Small intestine (tissue), 16 donors: ENCODE measurements around the gene SLITRK5. TPM values are rescaled to one million over a fixed set of nuclear protein-coding genes. Genes with fewer than 3 reads are reported as not detected.

Experiments used
- DNase-seq, 2 donors: peaks; one replicate each; pipeline versions ENCODE4 v3.0.0 to v3.0.0-alpha.2; 2013
- FAIRE-seq: peaks from 2 replicates; lab custom pipeline; 2012; peaks lifted over from hg19 to GRCh38; lab: Jason Lieb, UNC
- H3K27ac ChIP-seq, 3 donors: one replicate each; pipeline ENCODE4 v1.5.1; 2013; ENCODE audit warnings: low read length in 2 of 3, mild to moderate bottlenecking in 2 of 3, control low read depth in 1 of 3, inconsistent platforms in 1 of 3, low read depth in 1 of 3, moderate library complexity in 1 of 3
- H3K27me3 ChIP-seq, 3 donors: one replicate each; pipeline ENCODE4 v1.6.1; 2013; ENCODE audit warnings: low read length in 3 of 3, inconsistent platforms in 1 of 3; ENCODE audit not compliant: control insufficient read depth in 3 of 3, insufficient read depth in 3 of 3
- H3K36me3 ChIP-seq, 3 donors: one replicate each; pipeline ENCODE4 v1.6.1; 2013; ENCODE audit warnings: low read length in 3 of 3, inconsistent platforms in 1 of 3, low read depth in 1 of 3, mild to moderate bottlenecking in 1 of 3, moderate library complexity in 1 of 3; ENCODE audit not compliant: control insufficient read depth in 3 of 3, insufficient read depth in 2 of 3
- H3K4me1 ChIP-seq, 3 donors: one replicate each; pipeline ENCODE4 v1.6.1; 2013; ENCODE audit warnings: low read length in 2 of 3, inconsistent platforms in 1 of 3, low read depth in 1 of 3, mild to moderate bottlenecking in 1 of 3, moderate library complexity in 1 of 3; ENCODE audit not compliant: control insufficient read depth in 3 of 3, insufficient read depth in 2 of 3
- H3K4me3 ChIP-seq, 3 donors: one replicate each; pipeline ENCODE4 v1.5.1; 2013; ENCODE audit warnings: low read length in 3 of 3, control low read depth in 1 of 3, inconsistent platforms in 1 of 3, low read depth in 1 of 3, mild to moderate bottlenecking in 1 of 3, moderate library complexity in 1 of 3
- H3K9me3 ChIP-seq, 2 donors: one replicate each; pipeline ENCODE4 v1.6.1; 2013; ENCODE audit warnings: low read depth in 1 of 2, low read length in 1 of 2; ENCODE audit not compliant: control insufficient read depth in 2 of 2, insufficient read depth in 1 of 2
- WGBS, 3 donors: extraction: QIAGEN DNeasy Blood & Tissue Kit; methylation state at CpG; one replicate each; pipeline ENCODE4 v1.1.7; 2013; 5-methylcytosine and 5-hydroxymethylcytosine counted together
- long read RNA-seq, 10 donors: transcript quantifications; one replicate each; lab custom pipeline, GENCODE V29; 2026
- polyA plus RNA-seq, 4 donors: library from polyadenylated mRNA; stranded (reverse) in 3 of 4; unstranded in 1 of 4; fragments of 200-250 nt in 3 of 4; fragments of 120-200 nt in 1 of 4; gene quantifications; one replicate each; pipeline versions ENCODE4 v1.2.1 to v1.2.3, GENCODE V29; 2013
- donor health status: healthy with polysubstance abuse.
- donor health status: control.
- donor health status: control.
- donor health status: Bipolar disorder and iron deficiency.
- donor health status: healthy.

SLITRK5 gene
- polyA plus RNA-seq: under 1 TPM in 2 of 4 donors, not detected in 2; 0.03 to 0.04 TPM
- long read RNA-seq, donor 1: 0 reads
- long read RNA-seq, donor 2: 0 reads
- long read RNA-seq, donor 3: 0 reads
- long read RNA-seq, donor 4: 0 reads
- long read RNA-seq, donor 5: 0 reads
- long read RNA-seq, donor 6, full-length matches to known transcripts: 1 of 1 reads
- long read RNA-seq, donor 6, partial matches to known transcripts: 0 of 1 reads
- long read RNA-seq, donor 6, other reads (novel, unspliced or antisense): 0 of 1 reads
- long read RNA-seq, donor 7: 0 reads
- long read RNA-seq, donor 8: 0 reads
- long read RNA-seq, donor 9: 0 reads
- long read RNA-seq, donor 10, full-length matches to known transcripts: 1 of 1 reads
- long read RNA-seq, donor 10, partial matches to known transcripts: 0 of 1 reads
- long read RNA-seq, donor 10, other reads (novel, unspliced or antisense): 0 of 1 reads

- peak within 1 kb of the TSS in 2 of 3 donors; percentile 20 to 42 for H3K4me3 ChIP-seq
- DNase-seq (peak; percentile 32 to 73), FAIRE-seq (no peak)
- peaks cover 0 to 4% (median 0%) of the 10 kb centered on the region in 3 donors for H3K4me1 ChIP-seq
- H3K27me3 ChIP-seq: peaks cover 0 to 53% (median 32%) of the 10 kb centered on the region in 3 donors
- H3K27ac ChIP-seq: no peak within 1 kb of the TSS
- H3K9me3 ChIP-seq: peaks cover 0 to 6% of the 10 kb centered on the region in 2 donors
- WGBS, 3 donors: 1 to 2% (median 1%) methylated on average over 42 to 43 of the region's 43 CpGs
- H3K36me3 ChIP-seq: no peaks in the 10 kb centered on the region
These were observed at the start of gene SLITRK5 for GRCh38 chr13:87671031-87671752. TSS of gene SLITRK5 (plus strand) at chr13:87671371. CDS start at chr13:87675389, 4,018 bp downstream.

- H3K4me1 ChIP-seq: no peaks in the 10 kb centered on the region
- H3K27ac ChIP-seq: no peak overlapping the region
- no peaks in the 10 kb centered on the region for H3K9me3 ChIP-seq
- no peaks in the 10 kb centered on the region for H3K36me3 ChIP-seq
- no peak for DNase-seq
- no peak for FAIRE-seq
- no peak overlapping the region for H3K4me3 ChIP-seq
- H3K27me3 ChIP-seq: no peaks in the 10 kb centered on the region
- WGBS, 3 donors: 62 to 85% (median 71%) methylated on average over 1 of the region's 1 CpG
These were observed 48.2 kb upstream of the SLITRK5 start for GRCh38 chr13:87622971-87623370.

- Histone ChIP-seq H3K27ac (no peak overlapping the region), H3K4me1 (no peaks in the 10 kb centered on the region), H3K27me3 (no peaks in the 10 kb centered on the region), H3K4me3 (no peak overlapping the region), H3K36me3 (no peaks in the 10 kb centered on the region), H3K9me3 (no peaks in the 10 kb centered on the region)
- DNase-seq: no peak
- WGBS, 3 donors: 3 to 9% (median 4%) methylated on average over 2 of the region's 2 CpGs
- FAIRE-seq: no peak
These were observed 14.9 kb upstream of the SLITRK5 start for GRCh38 chr13:87656306-87656705.

GRCh38 chr13:87661471-87661870, 9.7 kb upstream of the SLITRK5 start:
- Histone ChIP-seq H3K9me3 (no peaks in the 10 kb centered on the region), H3K27ac (no peak overlapping the region), H3K27me3 (no peaks in the 10 kb centered on the region), H3K4me3 (no peak overlapping the region), H3K4me1 (no peaks in the 10 kb centered on the region), H3K36me3 (no peaks in the 10 kb centered on the region)
- FAIRE-seq (no peak), DNase-seq (no peak)
- 22 to 55% (median 41%) methylated on average over 3 of the region's 3 CpGs for WGBS, 3 donors

GRCh38 chr13:87666831-87667230, 4.3 kb upstream of the SLITRK5 start:
- Histone ChIP-seq H3K4me1 (peaks cover 0 to 4% (median 0%) of the 10 kb centered on the region in 3 donors), H3K4me3 (no peak overlapping the region), H3K9me3 (no peaks in the 10 kb centered on the region), H3K36me3 (no peaks in the 10 kb centered on the region), H3K27ac (no peak overlapping the region), H3K27me3 (peaks cover 0 to 13% (median under 1%) of the 10 kb centered on the region in 3 donors)
- 37 to 62% (median 46%) methylated on average over 1 of the region's 1 CpG for WGBS, 3 donors
- no peak for FAIRE-seq
- DNase-seq: no peak

GRCh38 chr13:87667686-87668085, 3.5 kb upstream of the SLITRK5 start:
- no peak overlapping the region for H3K4me3 ChIP-seq
- DNase-seq: no peak
- no peak overlapping the region for H3K27ac ChIP-seq
- peaks cover 0 to 20% (median 6%) of the 10 kb centered on the region in 3 donors for H3K27me3 ChIP-seq
- peaks cover 0 to 4% (median 0%) of the 10 kb centered on the region in 3 donors for H3K4me1 ChIP-seq
- H3K36me3 ChIP-seq: no peaks in the 10 kb centered on the region
- H3K9me3 ChIP-seq: no peaks in the 10 kb centered on the region
- FAIRE-seq: no peak
- 44 to 80% (median 44%) methylated on average over 1 of the region's 1 CpG for WGBS, 3 donors

GRCh38 chr13:87669379-87669978, 1.7 kb upstream of the SLITRK5 start:
- FAIRE-seq (peak; percentile 71), DNase-seq (peak in 1 of 2 donors; percentile 3)
- WGBS, 3 donors: 36 to 41% (median 38%) methylated on average over 3 of the region's 3 CpGs
- H3K27me3 ChIP-seq: peaks cover 0 to 38% (median 20%) of the 10 kb centered on the region in 3 donors
- no peak overlapping the region for H3K4me3 ChIP-seq
- H3K9me3 ChIP-seq: no peaks in the 10 kb centered on the region
- no peaks in the 10 kb centered on the region for H3K36me3 ChIP-seq
- H3K27ac ChIP-seq: no peak overlapping the region
- H3K4me1 ChIP-seq: peaks cover 0 to 4% (median 0%) of the 10 kb centered on the region in 3 donors
